Cardiac muscle cell (in vitro differentiated cells and primary cell): ENCODE data around the gene SCARF2. TPM values are rescaled to one million over a fixed set of nuclear protein-coding genes. Genes with fewer than 3 reads are reported as not detected.

Source experiments
- DNase-seq, 2 donors: peaks; one replicate each; pipeline versions ENCODE4 v3.0.0 to v3.0.0-alpha.2; 2010 to 2017; ENCODE audit warnings: low read depth in 1 of 2, low spot score in 1 of 2
- H3K27ac ChIP-seq: fragments of 200-600 bp; sonication (generic); 2 replicates; pipeline ENCODE4 v1.5.1; 2016
- H3K27me3 ChIP-seq: fragments of 200-600 bp; sonication (generic); 2 replicates; pipeline ENCODE4 v1.6.0; 2016; ENCODE audit warnings: control low read depth
- H3K36me3 ChIP-seq: fragments of 200-600 bp; sonication (generic); 2 replicates; pipeline ENCODE4 v1.5.1; 2016; ENCODE audit warnings: control low read depth
- H3K4me1 ChIP-seq: fragments of 200-600 bp; sonication (generic); 2 replicates; pipeline ENCODE4 v1.8.1; 2017; ENCODE audit warnings: low read depth, mild to moderate bottlenecking, mixed run types
- H3K4me3 ChIP-seq: fragments of 200-600 bp; sonication (generic); 2 replicates; pipeline ENCODE4 v1.5.1; 2016; ENCODE audit warnings: mild to moderate bottlenecking
- H3K9me3 ChIP-seq: fragments of 200-600 bp; sonication (generic); 2 replicates; pipeline ENCODE4 v1.5.1; 2017; ENCODE audit warnings: low read depth, mild to moderate bottlenecking, control low read depth
- polyA plus RNA-seq: library from polyadenylated mRNA; unstranded; fragments of >200 nt; fragmentation: Nextera tagmentation; extraction: Ambion mirVana; gene quantifications from 2 replicates; pipeline ENCODE4 v1.2.1, GENCODE V29; 2016
- total RNA-seq: library from RNA; depleted of rRNA; stranded (reverse); fragments of >200 nt; gene quantifications from 2 replicates; pipeline ENCODE4 v1.2.3, GENCODE V29; 2016
- TF ChIP-seq, protein P1 (sequence below): IDR thresholded peaks from 2 replicates; pipeline ENCODE4 v1.5.1; 2012; ENCODE audit warnings: low read depth, mild to moderate bottlenecking, low read length

SCARF2 gene
- total and polyA plus RNA-seq, 2 experiments from 2014 or later, result 38.0 to 66.1 TPM

DNA sequence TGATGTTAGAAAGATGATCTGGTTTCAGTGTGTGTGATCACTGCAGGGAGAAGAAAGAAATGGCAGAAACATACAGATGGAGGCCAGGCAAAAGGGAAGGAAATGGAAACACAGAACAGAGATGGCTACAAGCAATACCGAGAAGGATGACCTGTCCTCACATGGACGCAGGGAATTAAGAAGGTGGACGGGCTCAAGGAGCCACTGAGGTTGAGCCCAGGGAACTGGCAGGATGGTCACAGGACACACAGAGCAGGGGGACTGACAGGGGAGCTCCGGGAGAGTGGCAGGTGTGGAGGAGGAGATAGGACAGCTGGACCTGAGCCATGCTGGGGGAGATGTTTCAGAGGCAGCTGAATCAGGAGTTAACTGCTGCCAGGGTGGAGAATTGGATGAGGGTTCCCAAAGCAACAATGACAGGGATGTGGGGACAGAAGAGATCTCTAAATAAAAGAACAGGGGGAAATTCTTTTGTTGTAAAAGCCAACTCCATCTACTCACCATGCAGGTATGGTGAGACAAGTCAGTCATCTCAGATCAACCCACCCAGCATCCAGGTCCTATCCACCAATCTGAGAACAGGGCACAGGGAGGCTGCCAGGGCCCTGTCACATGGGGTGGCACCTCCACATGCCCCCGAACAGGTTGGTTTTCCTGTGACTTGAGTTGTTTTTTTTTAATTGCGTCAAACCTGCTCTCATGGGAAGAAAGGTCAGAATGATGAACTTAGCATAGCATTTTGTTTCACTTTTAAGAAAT, 31.7 kb upstream of the SCARF2 start:
- no peaks in the 10 kb centered on the region for H3K9me3 ChIP-seq
- H3K4me3 ChIP-seq, result no peak overlapping the region
- peak overlapping the region; percentile 90 for H3K27ac ChIP-seq
- peaks cover 33% of the 10 kb centered on the region for H3K4me1 ChIP-seq
- no peaks in the 10 kb centered on the region for H3K27me3 ChIP-seq
- TF ChIP-seq, protein P1, sequence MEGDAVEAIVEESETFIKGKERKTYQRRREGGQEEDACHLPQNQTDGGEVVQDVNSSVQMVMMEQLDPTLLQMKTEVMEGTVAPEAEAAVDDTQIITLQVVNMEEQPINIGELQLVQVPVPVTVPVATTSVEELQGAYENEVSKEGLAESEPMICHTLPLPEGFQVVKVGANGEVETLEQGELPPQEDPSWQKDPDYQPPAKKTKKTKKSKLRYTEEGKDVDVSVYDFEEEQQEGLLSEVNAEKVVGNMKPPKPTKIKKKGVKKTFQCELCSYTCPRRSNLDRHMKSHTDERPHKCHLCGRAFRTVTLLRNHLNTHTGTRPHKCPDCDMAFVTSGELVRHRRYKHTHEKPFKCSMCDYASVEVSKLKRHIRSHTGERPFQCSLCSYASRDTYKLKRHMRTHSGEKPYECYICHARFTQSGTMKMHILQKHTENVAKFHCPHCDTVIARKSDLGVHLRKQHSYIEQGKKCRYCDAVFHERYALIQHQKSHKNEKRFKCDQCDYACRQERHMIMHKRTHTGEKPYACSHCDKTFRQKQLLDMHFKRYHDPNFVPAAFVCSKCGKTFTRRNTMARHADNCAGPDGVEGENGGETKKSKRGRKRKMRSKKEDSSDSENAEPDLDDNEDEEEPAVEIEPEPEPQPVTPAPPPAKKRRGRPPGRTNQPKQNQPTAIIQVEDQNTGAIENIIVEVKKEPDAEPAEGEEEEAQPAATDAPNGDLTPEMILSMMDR, result no peak
- no peak for DNase-seq
- H3K36me3 ChIP-seq, result peaks cover 4% of the 10 kb centered on the region

DNA sequence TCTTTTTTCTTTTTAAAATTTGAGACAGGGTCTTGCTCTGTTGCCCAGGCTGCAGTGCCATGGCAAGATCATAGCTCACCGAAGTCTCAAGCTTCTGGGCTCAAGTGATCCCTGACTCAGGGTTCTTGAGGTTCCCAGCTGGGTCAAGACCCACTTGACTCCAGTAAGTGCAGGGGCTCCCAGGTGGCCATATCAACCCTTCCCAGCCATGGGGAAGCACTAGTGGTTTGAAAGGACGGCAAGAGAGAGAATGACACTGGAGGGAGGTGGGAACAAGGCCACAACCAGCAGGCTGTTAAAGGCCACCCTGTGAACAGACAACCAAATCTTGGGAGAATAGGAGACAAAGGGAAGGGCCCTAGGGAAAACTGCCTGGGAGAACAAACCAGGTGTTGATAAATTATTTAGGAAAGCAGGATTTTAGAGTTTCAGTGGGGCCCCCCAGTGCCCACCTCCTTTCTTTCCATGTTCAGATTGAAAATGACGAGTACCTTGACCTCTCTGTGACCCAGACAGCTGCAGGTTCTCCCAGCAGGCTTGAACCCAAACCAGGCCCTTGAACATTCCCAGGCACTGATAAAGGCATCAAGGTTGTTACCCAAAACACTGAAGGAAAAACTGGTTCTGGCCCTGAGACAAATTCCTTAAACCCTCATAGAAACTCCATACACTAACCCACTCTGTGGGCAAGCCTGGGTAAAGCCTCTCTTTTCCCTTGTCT, 29.2 kb upstream of the SCARF2 start:
- no peaks in the 10 kb centered on the region for H3K9me3 ChIP-seq
- H3K27ac ChIP-seq, result peak overlapping the region; percentile 82
- no peak overlapping the region for H3K4me3 ChIP-seq
- H3K4me1 ChIP-seq, result peaks cover 33% of the 10 kb centered on the region
- TF ChIP-seq, protein P1, result no peak
- H3K36me3 ChIP-seq, result peaks cover 6% of the 10 kb centered on the region
- no peaks in the 10 kb centered on the region for H3K27me3 ChIP-seq
- peak in 1 of 2 donors; percentile 28 for DNase-seq

GRCh38 chr22:20465759-20466077, 28.1 kb upstream of the SCARF2 start:
- Histone ChIP-seq H3K27ac (no peak overlapping the region), H3K4me1 (peaks cover 33% of the 10 kb centered on the region), H3K36me3 (peaks cover 4% of the 10 kb centered on the region), H3K4me3 (no peak overlapping the region), H3K27me3 (no peaks in the 10 kb centered on the region), H3K9me3 (no peaks in the 10 kb centered on the region)
- TF ChIP-seq, protein P1, result no peak
- DNase-seq, result no peak

GRCh38 chr22:20464912-20465758, 27.5 kb upstream of the SCARF2 start:
- H3K27me3 ChIP-seq, result no peaks in the 10 kb centered on the region
- H3K36me3 ChIP-seq, result peaks cover 4% of the 10 kb centered on the region
- H3K27ac ChIP-seq, result no peak overlapping the region
- peaks cover 33% of the 10 kb centered on the region for H3K4me1 ChIP-seq
- H3K4me3 ChIP-seq, result no peak overlapping the region
- TF ChIP-seq, protein P1, result no peak
- no peaks in the 10 kb centered on the region for H3K9me3 ChIP-seq
- DNase-seq, result no peak

- DNase-seq, result no peak
- Histone ChIP-seq H3K4me1 (peaks cover 28% of the 10 kb centered on the region), H3K4me3 (no peak overlapping the region), H3K27me3 (no peaks in the 10 kb centered on the region), H3K9me3 (no peaks in the 10 kb centered on the region), H3K27ac (no peak overlapping the region), H3K36me3 (peaks cover 4% of the 10 kb centered on the region)
- TF ChIP-seq, protein P1, result no peak
Measured at GRCh38 chr22:20464096-20464614, 26.5 kb upstream of the SCARF2 start.
